HG03442 (cell line): ENCODE measurements around the gene RNASE11.

Experiments used
- ATAC-seq: cut with Tn5 transposase; IDR thresholded peaks from one replicate; pipeline ENCODE4 v1.9.1; 2021; ENCODE audit warnings: mild to moderate bottlenecking, moderate library complexity; ENCODE audit not compliant: unreplicated experiment

RNASE11 gene

GRCh38 chr14:20546877-20547276 is 40.9 kb downstream of the RNASE11 start:
- ATAC-seq, result no peak

GRCh38 chr14:20539906-20540305 is 47.9 kb downstream of the RNASE11 start:
- no peak for ATAC-seq
